MCF 10A (cell line): ENCODE measurements around the gene OR1I1. TPM values are rescaled to one million over a fixed set of nuclear protein-coding genes. Genes with fewer than 3 reads are reported as not detected.

Experiments
- BruUV-seq: library from RNA; stranded (reverse); fragments of 400-500 nt; replicated peaks from 2 replicates; lab custom pipeline; 2021; lab: Mats Ljungman, UMichigan
- CTCF ChIA-PET: fragments of 300-600 bp; sonication (Branson Sonifier 250); formaldehyde crosslinking; extraction: SDS; loops from one replicate; lab custom pipeline; 2021; ENCODE audit warnings: antibody characterized with exemption, inconsistent platforms; lab: Yijun Ruan, JAX
- POLR2A ChIA-PET: fragments of 300-600, 350-650 bp; sonication (Branson Sonifier 250); formaldehyde crosslinking; extraction: SDS; loops from one replicate; lab custom pipeline; 2020; ENCODE audit warnings: antibody characterized with exemption, inconsistent platforms; lab: Yijun Ruan, JAX
- DNase-seq: peaks from one replicate; pipeline ENCODE4 v3.0.0-alpha.2; 2018; ENCODE audit not compliant: unreplicated experiment
- H3K27ac Mint-ChIP-seq: one replicate; pipeline ENCODE4 v1.8.0; 2022; ENCODE audit warnings: mild to moderate bottlenecking, low read depth, mixed read lengths; ENCODE audit not compliant: unreplicated experiment
- H3K27me3 Mint-ChIP-seq: one replicate; pipeline ENCODE4 v1.8.0; 2022; ENCODE audit warnings: mixed read lengths; ENCODE audit not compliant: insufficient read depth, unreplicated experiment
- H3K36me3 Mint-ChIP-seq: one replicate; pipeline ENCODE4 v1.8.0; 2022; ENCODE audit warnings: mild to moderate bottlenecking, moderate library complexity, mixed read lengths; ENCODE audit not compliant: insufficient read depth, unreplicated experiment
- H3K4me1 Mint-ChIP-seq: one replicate; pipeline ENCODE4 v1.8.0; 2022; ENCODE audit warnings: mixed read lengths; ENCODE audit not compliant: insufficient read depth, unreplicated experiment
- H3K4me3 Mint-ChIP-seq: one replicate; pipeline ENCODE4 v1.8.0; 2022; ENCODE audit warnings: mild to moderate bottlenecking, moderate library complexity, mixed read lengths; ENCODE audit not compliant: unreplicated experiment
- H3K9me3 Mint-ChIP-seq: one replicate; pipeline ENCODE4 v1.8.0; 2022; ENCODE audit warnings: mixed read lengths; ENCODE audit not compliant: unreplicated experiment
- intact Hi-C: fragments of 100-400 bp; cut with micrococcal nuclease; formaldehyde crosslinking; loops from 2 replicates; pipeline ENCODE4 v1.14.1; 2022
- total RNA-seq: library from RNA; stranded (reverse); gene quantifications from 2 replicates; pipeline ENCODE4 v1.2.3, GENCODE V29; 2022
- TF ChIP-seq, protein P1 (sequence below): fragments of 200-600 bp; IDR thresholded peaks from one replicate; pipeline ENCODE4 v1.8.0; 2022; ENCODE audit warnings: antibody characterized with exemption, mild to moderate bottlenecking; ENCODE audit not compliant: unreplicated experiment

OR1I1 gene
- total RNA-seq, 1 experiment from 2014 or later, result not detected

DNA sequence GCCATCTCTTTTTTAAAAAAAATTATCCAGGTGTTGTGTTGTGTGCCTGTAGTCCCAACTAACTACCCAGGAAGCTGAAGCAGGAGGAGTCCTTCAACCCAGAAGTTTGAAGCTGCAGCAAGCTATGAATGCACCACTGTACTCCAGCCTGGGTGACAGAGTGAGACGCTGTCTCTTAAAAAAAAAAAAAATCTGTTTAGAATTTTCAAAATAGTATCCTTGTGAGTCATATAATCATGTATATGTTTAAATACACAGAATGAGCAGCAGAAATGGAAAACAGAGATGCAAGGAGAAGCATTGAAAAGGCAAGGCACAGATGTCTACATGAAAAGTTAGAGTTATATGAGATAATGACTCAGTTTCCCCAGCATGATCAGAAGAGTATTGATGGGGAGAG is 56.4 kb downstream of the OR1I1 start:
- no peak for DNase-seq
- CTCF ChIA-PET, result no interaction called here
- no peak overlapping the region for H3K27ac Mint-ChIP-seq
- POLR2A ChIA-PET, result no interaction called here
- H3K4me1 Mint-ChIP-seq, result no peaks in the 10 kb centered on the region
- no peaks in the 10 kb centered on the region for H3K27me3 Mint-ChIP-seq
- TF ChIP-seq, protein P1, sequence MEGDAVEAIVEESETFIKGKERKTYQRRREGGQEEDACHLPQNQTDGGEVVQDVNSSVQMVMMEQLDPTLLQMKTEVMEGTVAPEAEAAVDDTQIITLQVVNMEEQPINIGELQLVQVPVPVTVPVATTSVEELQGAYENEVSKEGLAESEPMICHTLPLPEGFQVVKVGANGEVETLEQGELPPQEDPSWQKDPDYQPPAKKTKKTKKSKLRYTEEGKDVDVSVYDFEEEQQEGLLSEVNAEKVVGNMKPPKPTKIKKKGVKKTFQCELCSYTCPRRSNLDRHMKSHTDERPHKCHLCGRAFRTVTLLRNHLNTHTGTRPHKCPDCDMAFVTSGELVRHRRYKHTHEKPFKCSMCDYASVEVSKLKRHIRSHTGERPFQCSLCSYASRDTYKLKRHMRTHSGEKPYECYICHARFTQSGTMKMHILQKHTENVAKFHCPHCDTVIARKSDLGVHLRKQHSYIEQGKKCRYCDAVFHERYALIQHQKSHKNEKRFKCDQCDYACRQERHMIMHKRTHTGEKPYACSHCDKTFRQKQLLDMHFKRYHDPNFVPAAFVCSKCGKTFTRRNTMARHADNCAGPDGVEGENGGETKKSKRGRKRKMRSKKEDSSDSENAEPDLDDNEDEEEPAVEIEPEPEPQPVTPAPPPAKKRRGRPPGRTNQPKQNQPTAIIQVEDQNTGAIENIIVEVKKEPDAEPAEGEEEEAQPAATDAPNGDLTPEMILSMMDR, result no peak
- intact Hi-C loops, result no loop called here
- no TSS peak for BruUV-seq
- H3K36me3 Mint-ChIP-seq, result no peaks in the 10 kb centered on the region
- no peak overlapping the region for H3K4me3 Mint-ChIP-seq
- peaks cover 13% of the 10 kb centered on the region for H3K9me3 Mint-ChIP-seq

DNA sequence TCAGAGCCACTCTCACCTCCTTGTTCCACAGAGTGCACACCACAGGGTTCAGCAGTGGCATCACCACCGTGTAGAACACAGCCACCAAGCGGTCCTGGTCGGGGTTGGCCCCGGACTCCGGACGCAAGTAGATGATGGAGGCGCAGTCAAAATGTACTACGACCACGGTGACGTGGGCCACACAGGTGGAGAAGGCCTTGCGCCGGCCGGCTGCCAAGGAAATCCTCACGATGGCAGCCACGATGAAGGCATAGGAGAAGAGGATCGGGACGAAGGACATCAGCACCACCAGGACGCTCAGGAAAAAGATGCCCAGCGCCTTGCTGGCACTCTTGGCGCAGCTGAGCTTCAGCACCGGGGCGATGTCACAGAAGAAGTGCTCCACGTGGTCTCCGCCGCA is 59.1 kb downstream of the OR1I1 start:
- DNase-seq, result no peak
- TF ChIP-seq, protein P1, result no peak
- no peak overlapping the region for H3K27ac Mint-ChIP-seq
- no peak overlapping the region for H3K4me3 Mint-ChIP-seq
- ChIA-PET CTCF (no interaction called here), POLR2A (no interaction called here)
- intact Hi-C loops, result no loop called here
- peaks cover 13% of the 10 kb centered on the region for H3K9me3 Mint-ChIP-seq
- no peaks in the 10 kb centered on the region for H3K36me3 Mint-ChIP-seq
- no peaks in the 10 kb centered on the region for H3K4me1 Mint-ChIP-seq
- no peaks in the 10 kb centered on the region for H3K27me3 Mint-ChIP-seq
- BruUV-seq, result no TSS peak

GRCh38 chr19:15142313-15142712 is 60.3 kb downstream of the OR1I1 start:
- BruUV-seq, result no TSS peak
- no peak for DNase-seq
- Mint-ChIP-seq H3K4me1 (no peaks in the 10 kb centered on the region), H3K27ac (no peak overlapping the region), H3K27me3 (no peaks in the 10 kb centered on the region), H3K36me3 (no peaks in the 10 kb centered on the region), H3K4me3 (no peak overlapping the region), H3K9me3 (peaks cover 13% of the 10 kb centered on the region)
- TF ChIP-seq, protein P1, result no peak
- POLR2A ChIA-PET, result no interaction called here
- intact Hi-C loops, result no loop called here
- CTCF ChIA-PET, result no interaction called here

Other genes starting within 250 kb of the OR1I1 start
- not detected in 2 replicates for gene OR7A5, start 247.0 kb upstream of the OR1I1 start, total RNA-seq
- gene OR7C1, start 247.0 kb upstream of the OR1I1 start, total RNA-seq, result not detected in 2 replicates
- not detected in 2 replicates for gene OR7A10, start 233.3 kb upstream of the OR1I1 start, total RNA-seq
- not detected in 2 replicates for gene OR7A17, start 196.1 kb upstream of the OR1I1 start, total RNA-seq
- not detected in 2 replicates for gene OR7C2, start 140.7 kb upstream of the OR1I1 start, total RNA-seq
- not detected in 2 replicates for gene SLC1A6, start 102.3 kb upstream of the OR1I1 start, total RNA-seq
- gene CASP14, start 32.7 kb upstream of the OR1I1 start, total RNA-seq, result not detected in 2 replicates
- gene SYDE1, start 25.2 kb downstream of the OR1I1 start, total RNA-seq, result 22.6 and 24.2 TPM in 2 replicates
- gene NOTCH3, start 118.8 kb downstream of the OR1I1 start, total RNA-seq, result 3.7 and 7.7 TPM in 2 replicates
- gene EPHX3, start 150.2 kb downstream of the OR1I1 start, total RNA-seq, result 0.96 and 1.1 TPM in 2 replicates